Endothelial cell (in vitro differentiated cells): ENCODE results near the gene IGF2. TPM values are rescaled to one million over a fixed set of nuclear protein-coding genes. Genes with fewer than 3 reads are reported as not detected.

Experiments used
- DNase-seq: peaks from one replicate; pipeline ENCODE4 v3.0.0; 2021; ENCODE audit warnings: low spot score
- H3K27ac Mint-ChIP-seq: one replicate; pipeline ENCODE4 v1.8.0; 2021; ENCODE audit warnings: mixed read lengths, inconsistent platforms; ENCODE audit not compliant: unreplicated experiment
- H3K27me3 Mint-ChIP-seq: one replicate; pipeline ENCODE4 v1.8.0; 2021; ENCODE audit warnings: mild to moderate bottlenecking, moderate library complexity, mixed read lengths, inconsistent platforms; ENCODE audit not compliant: unreplicated experiment
- H3K36me3 Mint-ChIP-seq: one replicate; pipeline ENCODE4 v1.8.0; 2021; ENCODE audit warnings: mild to moderate bottlenecking, low read depth, mixed read lengths, inconsistent platforms; ENCODE audit not compliant: unreplicated experiment
- H3K4me1 Mint-ChIP-seq: one replicate; pipeline ENCODE4 v1.8.0; 2021; ENCODE audit warnings: mild to moderate bottlenecking, mixed read lengths, inconsistent platforms; ENCODE audit not compliant: unreplicated experiment
- H3K4me3 Mint-ChIP-seq: one replicate; pipeline ENCODE4 v1.8.0; 2021; ENCODE audit warnings: mild to moderate bottlenecking, mixed read lengths, inconsistent platforms; ENCODE audit not compliant: unreplicated experiment
- H3K9me3 Mint-ChIP-seq: one replicate; pipeline ENCODE4 v1.8.0; 2021; ENCODE audit warnings: mixed read lengths, inconsistent platforms; ENCODE audit not compliant: unreplicated experiment
- total RNA-seq: library from RNA; stranded (reverse); fragmentation: NEBNext Ultra II Directional; extraction: Animal tissue kit (Norgen Biotek cat#: 25700); gene quantifications from one replicate; pipeline ENCODE4 v1.2.1, GENCODE V29; 2021; ENCODE audit not compliant: unreplicated experiment
- TF ChIP-seq, protein P1 (sequence below): fragments of 200-600 bp; sonication (generic); IDR thresholded peaks from one replicate; pipeline ENCODE4 v1.5.0; 2021; ENCODE audit warnings: antibody characterized with exemption; ENCODE audit not compliant: unreplicated experiment

Gene IGF2
- total RNA-seq, 1 donor from 2014 or later = 2.1 TPM

DNA sequence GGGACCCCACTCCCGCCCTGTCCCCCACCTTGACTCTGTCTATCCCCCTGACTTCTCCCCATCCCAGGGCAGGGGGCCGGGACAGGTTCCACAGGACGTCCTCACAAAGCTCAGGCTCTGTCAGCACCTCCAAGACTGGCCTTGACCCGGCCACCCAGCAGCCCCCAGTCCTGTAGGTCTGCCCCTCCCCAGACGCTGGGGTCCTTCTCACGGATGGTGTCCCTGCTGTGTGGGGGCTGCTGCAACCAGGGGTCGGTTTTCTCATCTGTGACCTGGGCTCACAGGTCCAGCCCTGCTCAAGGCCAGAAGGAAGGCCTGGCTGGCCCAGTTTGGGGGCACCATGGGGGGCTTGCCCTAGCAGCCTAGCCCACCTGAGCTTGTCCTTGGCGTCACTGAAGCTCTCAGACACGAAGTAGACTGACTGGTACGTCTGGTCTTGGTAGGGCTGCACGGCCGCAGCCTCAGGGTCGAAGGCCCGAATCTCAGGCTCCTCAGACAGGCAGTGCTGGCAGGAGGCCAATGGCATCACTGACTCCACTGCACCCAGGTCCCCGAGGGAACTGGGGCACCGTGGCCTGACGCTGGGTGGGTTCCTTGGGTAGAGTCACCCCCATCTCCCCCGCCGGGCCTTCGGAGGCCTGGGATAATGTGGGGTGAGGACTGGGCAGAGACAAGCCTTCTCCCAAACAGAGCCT lies 25.8 kb upstream of the IGF2 start:
- TF ChIP-seq, protein P1, sequence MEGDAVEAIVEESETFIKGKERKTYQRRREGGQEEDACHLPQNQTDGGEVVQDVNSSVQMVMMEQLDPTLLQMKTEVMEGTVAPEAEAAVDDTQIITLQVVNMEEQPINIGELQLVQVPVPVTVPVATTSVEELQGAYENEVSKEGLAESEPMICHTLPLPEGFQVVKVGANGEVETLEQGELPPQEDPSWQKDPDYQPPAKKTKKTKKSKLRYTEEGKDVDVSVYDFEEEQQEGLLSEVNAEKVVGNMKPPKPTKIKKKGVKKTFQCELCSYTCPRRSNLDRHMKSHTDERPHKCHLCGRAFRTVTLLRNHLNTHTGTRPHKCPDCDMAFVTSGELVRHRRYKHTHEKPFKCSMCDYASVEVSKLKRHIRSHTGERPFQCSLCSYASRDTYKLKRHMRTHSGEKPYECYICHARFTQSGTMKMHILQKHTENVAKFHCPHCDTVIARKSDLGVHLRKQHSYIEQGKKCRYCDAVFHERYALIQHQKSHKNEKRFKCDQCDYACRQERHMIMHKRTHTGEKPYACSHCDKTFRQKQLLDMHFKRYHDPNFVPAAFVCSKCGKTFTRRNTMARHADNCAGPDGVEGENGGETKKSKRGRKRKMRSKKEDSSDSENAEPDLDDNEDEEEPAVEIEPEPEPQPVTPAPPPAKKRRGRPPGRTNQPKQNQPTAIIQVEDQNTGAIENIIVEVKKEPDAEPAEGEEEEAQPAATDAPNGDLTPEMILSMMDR = no peak
- DNase-seq = no peak
- H3K36me3 Mint-ChIP-seq = no peaks in the 10 kb centered on the region
- H3K4me1 Mint-ChIP-seq = no peaks in the 10 kb centered on the region
- no peaks in the 10 kb centered on the region for H3K27me3 Mint-ChIP-seq
- no peak overlapping the region for H3K4me3 Mint-ChIP-seq
- no peak overlapping the region for H3K27ac Mint-ChIP-seq
- H3K9me3 Mint-ChIP-seq = no peaks in the 10 kb centered on the region

DNA sequence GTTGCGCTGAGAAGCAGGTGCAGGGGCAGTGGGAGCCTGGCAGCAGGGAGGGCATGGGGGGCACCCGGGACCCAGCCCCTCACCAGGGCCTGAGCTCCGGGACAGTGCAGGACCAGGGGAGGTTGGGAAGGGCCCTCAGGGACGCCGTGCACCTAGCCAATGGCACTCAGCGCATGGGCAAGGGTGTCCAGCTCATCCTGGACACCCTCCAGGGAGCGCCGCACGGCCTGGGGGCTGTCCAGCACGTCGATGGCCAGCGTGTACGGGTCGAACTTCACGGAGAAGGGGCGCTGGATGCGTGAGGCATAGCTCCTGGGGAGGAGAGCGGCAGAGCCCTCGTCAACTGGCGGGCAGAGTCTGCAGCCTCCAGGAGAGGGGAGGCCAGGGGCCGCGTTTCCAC lies 24.9 kb upstream of the IGF2 start:
- Mint-ChIP-seq H3K27me3 (peaks cover 2% of the 10 kb centered on the region), H3K9me3 (no peaks in the 10 kb centered on the region), H3K27ac (no peak overlapping the region), H3K36me3 (no peaks in the 10 kb centered on the region), H3K4me3 (no peak overlapping the region), H3K4me1 (no peaks in the 10 kb centered on the region)
- TF ChIP-seq, protein P1 = no peak
- DNase-seq = no peak

DNA sequence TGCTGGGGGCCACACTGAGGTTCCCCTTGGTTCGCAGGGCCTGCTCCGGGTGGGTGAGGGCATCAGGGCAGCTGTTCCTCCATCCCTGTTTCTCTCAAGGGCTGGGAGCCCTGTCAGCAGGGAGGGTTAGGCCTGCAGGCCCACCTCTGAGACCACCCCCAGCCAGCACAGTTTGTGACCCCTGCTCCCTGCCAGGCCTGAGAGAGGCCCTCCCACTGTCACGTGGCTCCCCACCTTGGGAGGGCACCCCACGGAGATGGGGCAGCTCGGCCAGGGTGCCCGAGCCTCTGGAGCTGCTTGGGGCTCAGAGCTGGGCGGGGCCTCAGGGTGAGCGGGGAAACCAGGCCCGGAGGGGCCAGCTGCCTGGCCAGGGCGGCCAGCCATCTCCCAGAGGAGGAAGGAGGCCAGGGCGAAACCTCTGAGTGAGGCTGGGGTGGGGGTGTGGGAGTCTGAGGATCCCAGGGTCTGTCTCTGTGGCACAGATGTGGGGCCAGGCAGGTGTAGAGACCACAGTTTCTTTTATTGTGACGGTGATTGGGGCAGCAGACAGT lies 24.3 kb upstream of the IGF2 start:
- H3K9me3 Mint-ChIP-seq = no peaks in the 10 kb centered on the region
- H3K4me3 Mint-ChIP-seq = no peak overlapping the region
- DNase-seq = no peak
- no peak overlapping the region for H3K27ac Mint-ChIP-seq
- TF ChIP-seq, protein P1 = no peak
- no peaks in the 10 kb centered on the region for H3K36me3 Mint-ChIP-seq
- H3K4me1 Mint-ChIP-seq = no peaks in the 10 kb centered on the region
- H3K27me3 Mint-ChIP-seq = peaks cover 2% of the 10 kb centered on the region

DNA sequence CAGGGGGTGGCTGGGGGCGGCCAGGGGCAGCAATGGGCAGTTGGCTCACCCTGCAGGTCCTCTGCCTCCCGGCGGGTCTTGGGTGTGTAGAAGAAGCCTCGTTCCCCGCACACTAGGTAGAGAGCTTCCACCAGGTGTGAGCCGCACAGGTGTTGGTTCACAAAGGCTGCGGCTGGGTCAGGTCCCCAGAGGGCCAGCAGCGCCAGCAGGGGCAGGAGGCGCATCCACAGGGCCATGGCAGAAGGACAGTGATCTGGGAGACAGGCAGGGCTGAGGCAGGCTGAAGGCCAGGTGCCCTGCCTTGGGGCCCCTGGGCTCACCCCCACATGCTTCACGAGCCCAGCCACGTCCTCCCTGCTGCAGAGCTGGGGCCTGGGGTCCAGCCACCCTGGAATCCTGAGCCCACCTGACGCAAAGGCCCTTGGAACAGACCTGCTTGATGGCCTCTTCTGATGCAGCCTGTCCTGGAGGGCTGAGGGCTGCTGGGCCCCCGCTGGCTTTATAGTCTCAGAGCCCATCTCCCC lies 21.6 kb upstream of the IGF2 start, which contains the start of gene INS:
TSS of gene INS (minus strand) at position 474 of the 524 bp plus-strand sequence. CDS start at position 236, 238 bp downstream.
- H3K36me3 Mint-ChIP-seq = no peaks in the 10 kb centered on the region
- H3K27me3 Mint-ChIP-seq = peaks cover 2% of the 10 kb centered on the region
- TF ChIP-seq, protein P1 = no peak
- no peak within 1 kb of the TSS for H3K27ac Mint-ChIP-seq
- no peak within 1 kb of the TSS for H3K4me3 Mint-ChIP-seq
- H3K9me3 Mint-ChIP-seq = no peaks in the 10 kb centered on the region
- DNase-seq = no peak
- H3K4me1 Mint-ChIP-seq = no peaks in the 10 kb centered on the region
